Endothelial cell of umbilical vein (primary cell): ENCODE results near the gene GORASP1. TPM values are rescaled to one million over a fixed set of nuclear protein-coding genes. Genes with fewer than 3 reads are reported as not detected.

Source experiments
- BruUV-seq: library from RNA; stranded (reverse); fragments of 400-500 nt; replicated peaks from 2 replicates; lab custom pipeline; 2021; lab: Mats Ljungman, UMichigan
- CTCF ChIA-PET: fragments of 300-600, 350-600 bp; sonication (Branson Sonifier 250); formaldehyde crosslinking; loops from one replicate; lab custom pipeline; 2021; ENCODE audit warnings: antibody characterized with exemption, inconsistent platforms; lab: Charles Lee
- POLR2A ChIA-PET: fragments of 300-600, 350-600 bp; sonication (Branson Sonifier 250); formaldehyde crosslinking; loops from one replicate; lab custom pipeline; 2021; ENCODE audit warnings: antibody characterized with exemption, inconsistent platforms; lab: Charles Lee
- DNase-seq: peaks from one replicate; pipeline ENCODE4 v3.0.0-alpha.2; 2011; ENCODE audit warnings: low read depth, low spot score
- FAIRE-seq: peaks from 2 replicates; lab custom pipeline; 2011; peaks lifted over from hg19 to GRCh38; lab: Jason Lieb, UNC
- H2AFZ ChIP-seq: 2 replicates; pipeline ENCODE4 v1.6.0; 2012; ENCODE audit warnings: low read depth, low read length, control low read depth, inconsistent platforms
- H3K27ac ChIP-seq: 2 replicates; pipeline ENCODE4 v1.5.1; 2011; ENCODE audit warnings: low read depth, mild to moderate bottlenecking, control low read depth, low read length, moderate library complexity; ENCODE audit not compliant: insufficient read depth
- H3K27me3 ChIP-seq, 2 experiments: 2 replicates each; pipeline versions ENCODE4 v1.6.0 to v1.6.1; 2011; ENCODE audit warnings: low read length in 2 of 2, mixed read lengths in 1 of 2; ENCODE audit not compliant: control insufficient read depth in 2 of 2, insufficient read depth in 2 of 2
- H3K36me3 ChIP-seq, 2 experiments: 2 replicates in 1 of 2; 3 replicates in 1 of 2; pipeline ENCODE4 v1.5.1; 2011; ENCODE audit warnings: low read length in 2 of 2, mild to moderate bottlenecking in 1 of 2, moderate library complexity in 1 of 2; ENCODE audit not compliant: control insufficient read depth in 2 of 2, insufficient read depth in 2 of 2; ENCODE audit errors: extremely low read depth in 1 of 2
- H3K4me1 ChIP-seq: 3 replicates; pipeline ENCODE4 v1.5.1; 2011; ENCODE audit warnings: mild to moderate bottlenecking, low read length; ENCODE audit not compliant: control insufficient read depth, insufficient read depth; ENCODE audit errors: extremely low read depth
- H3K4me2 ChIP-seq: 2 replicates; pipeline ENCODE4 v1.6.1; 2011; ENCODE audit warnings: low read length, control low read depth, mixed read lengths; ENCODE audit not compliant: insufficient read depth
- H3K4me3 ChIP-seq, 3 experiments: fragments of 200-600 bp in 1 of 3; sonication (generic), shearing (Covaris generic) in 1 of 3; replicated peaks in 1 of 3; 2 replicates each; pipeline ENCODE4 v1.5.1; 2011 to 2016; ENCODE audit warnings: control low read depth in 3 of 3, low read length in 3 of 3, mild to moderate bottlenecking in 2 of 3, inconsistent platforms in 1 of 3, low read depth in 1 of 3, moderate library complexity in 1 of 3; ENCODE audit not compliant: insufficient read depth in 1 of 3
- H3K79me2 ChIP-seq: 2 replicates; pipeline ENCODE4 v1.6.0; 2012; ENCODE audit warnings: low read length, inconsistent platforms; ENCODE audit not compliant: control insufficient read depth, insufficient read depth
- H3K9ac ChIP-seq: replicated peaks from 2 replicates; pipeline ENCODE3; 2011; ENCODE audit warnings: low read length, control low read depth; ENCODE audit not compliant: insufficient read depth; ENCODE audit errors: extremely low read depth
- H3K9me1 ChIP-seq: replicated peaks from 3 replicates; pipeline ENCODE4 v1.6.0; 2011; ENCODE audit warnings: mild to moderate bottlenecking, low read length; ENCODE audit not compliant: control insufficient read depth, insufficient read depth; ENCODE audit errors: extremely low read depth
- H3K9me3 ChIP-seq: replicated peaks from 2 replicates; pipeline ENCODE4 v1.5.1; 2012; ENCODE audit warnings: low read length, inconsistent platforms; ENCODE audit not compliant: control insufficient read depth, insufficient read depth
- H4K20me1 ChIP-seq: replicated peaks from 2 replicates; pipeline ENCODE3; 2011; ENCODE audit warnings: mild to moderate bottlenecking, low read length; ENCODE audit not compliant: control insufficient read depth, insufficient read depth; ENCODE audit errors: extremely low read depth
- CTCF ChIP-seq, 2 donors: IDR thresholded peaks; 1 replicate in 1 of 2; 2 replicates in 1 of 2; pipeline ENCODE4 v1.5.1; 2011; ENCODE audit warnings: low read length in 2 of 2, mild to moderate bottlenecking in 2 of 2, moderate library complexity in 2 of 2, control low read depth in 1 of 2, inconsistent platforms in 1 of 2, low read depth in 1 of 2; ENCODE audit not compliant: insufficient read depth in 1 of 2; ENCODE audit errors: extremely low read depth in 1 of 2
- EZH2 ChIP-seq: IDR thresholded peaks from 2 replicates; pipeline ENCODE4 v1.6.1; 2012; ENCODE audit warnings: borderline replicate concordance, low read depth, mild to moderate bottlenecking, moderate library complexity, low read length, inconsistent platforms; ENCODE audit not compliant: severe bottlenecking
- FOS ChIP-seq: IDR thresholded peaks from 2 replicates; pipeline ENCODE4 v1.6.1; 2011; ENCODE audit warnings: mild to moderate bottlenecking, low read length, moderate library complexity, borderline replicate concordance; ENCODE audit not compliant: insufficient read depth
- GATA2 ChIP-seq: IDR thresholded peaks from 2 replicates; pipeline ENCODE4 v1.7.0; 2011; ENCODE audit warnings: low read depth, mild to moderate bottlenecking, moderate library complexity, mixed read lengths, low read length; ENCODE audit not compliant: insufficient read length, insufficient read depth
- JUN ChIP-seq: IDR thresholded peaks from 2 replicates; pipeline ENCODE4 v1.6.1; 2011; ENCODE audit warnings: borderline replicate concordance, low read depth; ENCODE audit not compliant: insufficient read length, insufficient read depth
- MYC ChIP-seq: IDR thresholded peaks from one replicate; pipeline ENCODE4 v1.6.1; 2011; ENCODE audit warnings: mild to moderate bottlenecking, low read depth, low read length
- POLR2A ChIP-seq: IDR thresholded peaks from 2 replicates; pipeline ENCODE4 v1.6.1; 2012; ENCODE audit warnings: low read depth, mild to moderate bottlenecking, control low read depth, low read length
- POLR2AphosphoS5 ChIP-seq: IDR thresholded peaks from 2 replicates; pipeline ENCODE4 v1.6.1; 2012; ENCODE audit warnings: low read depth, mild to moderate bottlenecking, control low read depth, low read length, moderate library complexity; ENCODE audit not compliant: insufficient read depth
- dilution Hi-C: fragments of 300-500 bp; cut with MboI; formaldehyde crosslinking; loops from one replicate; pipeline ENCODE4 v1.15.0; 2019; ENCODE audit warnings: low sequenced_read_pairs; ENCODE audit not compliant: extremely low pct_ligation_motif_present
- intact Hi-C: fragments of 100-400 bp; cut with micrococcal nuclease; formaldehyde crosslinking; loops from one replicate; pipeline ENCODE4 v1.10.0; 2022
- polyA plus RNA-seq, 4 experiments: library from polyadenylated mRNA; depleted of rRNA in 3 of 4; stranded (reverse) in 3 of 4; unstranded in 1 of 4; fragments of >200 nt; gene quantifications; 2 replicates each; pipeline versions ENCODE4 v1.2.1 to v1.2.3, GENCODE V29; 2011 to 2012; ENCODE audit warnings: missing spikeins in 1 of 4
- total RNA-seq: library from RNA; stranded (reverse); gene quantifications from 2 replicates; pipeline ENCODE4 v1.2.3, GENCODE V29; 2021
- TF ChIP-seq, protein P1 (sequence below): IDR thresholded peaks from 2 replicates; pipeline ENCODE4 v1.6.1; 2011; ENCODE audit not compliant: insufficient read depth, insufficient read length

The GORASP1 gene
- total and polyA plus RNA-seq, 2 donors (not counting 3 experiments of a cell fraction or from before 2014, with no cell fraction given), result 62.5 to 68.0 TPM

DNA sequence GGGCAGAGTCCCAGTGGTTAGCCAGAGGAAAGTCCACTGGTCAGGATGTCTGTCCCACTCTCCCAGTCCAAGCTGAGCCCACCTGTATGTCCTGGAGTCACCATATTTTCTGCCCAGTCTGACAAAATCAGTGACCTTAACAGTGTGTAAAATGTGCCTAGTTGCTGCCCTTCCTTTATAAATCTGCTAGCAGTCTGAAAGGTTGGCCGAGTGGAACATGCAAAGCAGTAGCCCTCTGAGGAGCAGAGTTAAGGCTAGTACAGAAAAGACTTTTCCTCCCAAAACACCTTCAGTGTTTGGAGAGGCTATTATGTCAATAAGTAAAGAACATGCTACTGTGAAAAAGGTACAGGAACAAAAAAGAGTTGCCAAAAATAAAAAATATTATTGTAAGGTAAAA, 15.4 kb upstream of the GORASP1 start:
- Histone ChIP-seq H3K36me3 (no peaks in the 10 kb centered on the region), H3K9me3 (no peaks in the 10 kb centered on the region), H3K4me3 (no peak overlapping the region), H4K20me1 (no peaks in the 10 kb centered on the region), H3K4me2 (no peak overlapping the region), H3K27me3 (no peaks in the 10 kb centered on the region), H3K4me1 (peaks cover 10% of the 10 kb centered on the region), H2AFZ (no peak overlapping the region), H3K27ac (no peak overlapping the region), H3K9ac (no peak overlapping the region), H3K9me1 (no peaks in the 10 kb centered on the region), H3K79me2 (no peaks in the 10 kb centered on the region)
- TF ChIP-seq POLR2A, result no peak
- TF ChIP-seq POLR2AphosphoS5, result no peak
- no peak for TF ChIP-seq MYC
- TF ChIP-seq EZH2, result no peak
- no peak for TF ChIP-seq JUN
- no peak for TF ChIP-seq FOS
- no peak for TF ChIP-seq CTCF (IDR thresholded peaks at IDR 0.05; ENCODE audit: extremely low read depth in 1 of 2, insufficient read depth in 1 of 2, low read depth in 1 of 2, low read length in 2 of 2)
- TF ChIP-seq GATA2, result no peak
- TF ChIP-seq, protein P1, sequence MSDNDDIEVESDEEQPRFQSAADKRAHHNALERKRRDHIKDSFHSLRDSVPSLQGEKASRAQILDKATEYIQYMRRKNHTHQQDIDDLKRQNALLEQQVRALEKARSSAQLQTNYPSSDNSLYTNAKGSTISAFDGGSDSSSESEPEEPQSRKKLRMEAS, result no peak
- ChIA-PET CTCF (interaction anchor here (1.7 to 11.3 kb wide), 2 partner anchors 67 to 165 kb away, joined by 3 to 449 read pairs; no protein-coding TSS in a partner anchor), POLR2A (no interaction called here)
- BruUV-seq, result no TSS peak
- DNase-seq, result no peak
- intact Hi-C loops (no loop called here), dilution Hi-C loops (no loop called here)
- no peak for FAIRE-seq
